Epithelial cell of esophagus (primary cell): Measurements from ENCODE around the gene C1QL4.
"Not testable (repeated sequence)": the region's sequence is repeated elsewhere in the genome, so short reads cannot be mapped to it uniquely, and the experiment has no call there.

ENCODE experiments used
- DNase-seq: peaks from one replicate; pipeline ENCODE4 v3.0.0; 2010; ENCODE audit warnings: low read depth
- H3K4me3 ChIP-seq: 2 replicates; pipeline ENCODE4 v1.5.1; 2011; ENCODE audit warnings: mild to moderate bottlenecking, low read length, control low read depth
- TF ChIP-seq, protein P1 (sequence below): IDR thresholded peaks from 2 replicates; pipeline ENCODE4 v1.5.1; 2011; ENCODE audit warnings: low read depth, mild to moderate bottlenecking, low read length, control low read depth, inconsistent platforms; ENCODE audit not compliant: insufficient read depth; ENCODE audit errors: missing control alignments

Gene C1QL4

DNA sequence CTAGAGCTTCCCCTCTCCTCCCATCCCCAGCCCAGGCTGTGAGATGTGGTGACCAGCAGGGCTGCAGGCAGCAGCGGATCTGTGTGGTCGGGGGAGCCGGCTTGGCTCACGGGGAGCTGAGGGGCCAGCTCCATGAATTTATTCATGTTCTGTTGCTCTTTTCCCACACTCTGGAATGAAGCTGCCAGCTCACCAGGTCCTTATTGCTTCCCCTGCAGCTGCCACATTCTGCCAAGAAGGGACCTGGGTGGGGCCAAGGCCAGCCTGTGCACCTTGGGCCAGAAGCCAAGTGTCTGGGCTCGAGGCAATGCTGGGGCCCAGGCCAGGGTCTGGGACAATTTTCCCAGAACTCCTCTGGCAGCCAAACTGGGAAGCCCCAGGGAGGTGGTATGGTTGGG, 2.5 kb upstream of the C1QL4 start:
- H3K4me3 ChIP-seq, result no peak overlapping the region
- DNase-seq, result no peak
- TF ChIP-seq, protein P1, sequence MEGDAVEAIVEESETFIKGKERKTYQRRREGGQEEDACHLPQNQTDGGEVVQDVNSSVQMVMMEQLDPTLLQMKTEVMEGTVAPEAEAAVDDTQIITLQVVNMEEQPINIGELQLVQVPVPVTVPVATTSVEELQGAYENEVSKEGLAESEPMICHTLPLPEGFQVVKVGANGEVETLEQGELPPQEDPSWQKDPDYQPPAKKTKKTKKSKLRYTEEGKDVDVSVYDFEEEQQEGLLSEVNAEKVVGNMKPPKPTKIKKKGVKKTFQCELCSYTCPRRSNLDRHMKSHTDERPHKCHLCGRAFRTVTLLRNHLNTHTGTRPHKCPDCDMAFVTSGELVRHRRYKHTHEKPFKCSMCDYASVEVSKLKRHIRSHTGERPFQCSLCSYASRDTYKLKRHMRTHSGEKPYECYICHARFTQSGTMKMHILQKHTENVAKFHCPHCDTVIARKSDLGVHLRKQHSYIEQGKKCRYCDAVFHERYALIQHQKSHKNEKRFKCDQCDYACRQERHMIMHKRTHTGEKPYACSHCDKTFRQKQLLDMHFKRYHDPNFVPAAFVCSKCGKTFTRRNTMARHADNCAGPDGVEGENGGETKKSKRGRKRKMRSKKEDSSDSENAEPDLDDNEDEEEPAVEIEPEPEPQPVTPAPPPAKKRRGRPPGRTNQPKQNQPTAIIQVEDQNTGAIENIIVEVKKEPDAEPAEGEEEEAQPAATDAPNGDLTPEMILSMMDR, result no peak

DNA sequence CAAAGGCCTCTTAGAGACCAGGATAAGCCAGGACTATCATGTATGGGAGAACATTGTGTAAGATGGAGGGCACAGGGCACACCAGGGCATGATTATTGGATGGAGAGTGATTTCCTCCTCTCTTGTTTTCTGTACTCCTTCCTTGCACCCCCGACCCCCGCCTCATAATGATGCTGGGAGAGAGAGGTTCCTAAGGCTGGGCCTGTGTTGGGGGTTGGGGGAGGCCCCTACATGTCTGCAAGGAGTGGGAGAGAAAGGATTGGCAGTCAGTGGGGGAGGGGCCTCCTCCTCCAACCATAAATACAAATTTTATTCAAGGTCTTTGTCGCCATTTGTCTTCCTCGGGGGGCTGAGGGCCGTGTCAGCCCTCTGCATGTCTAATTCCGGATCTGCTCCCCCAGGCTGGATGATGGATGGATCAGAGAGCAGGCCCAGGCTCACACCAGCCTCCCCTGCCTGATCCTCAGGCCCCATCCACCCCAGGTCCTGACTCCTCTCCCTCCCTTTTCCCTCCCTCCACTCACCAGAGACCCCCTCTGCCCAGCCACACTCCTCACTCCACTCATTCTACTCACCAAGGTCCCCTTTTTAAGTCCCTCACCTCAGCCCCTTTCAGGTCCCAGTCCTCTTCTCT, 2.0 kb upstream of the C1QL4 start:
- TF ChIP-seq, protein P1, result no peak
- no peak for DNase-seq
- H3K4me3 ChIP-seq, result no peak overlapping the region

DNA sequence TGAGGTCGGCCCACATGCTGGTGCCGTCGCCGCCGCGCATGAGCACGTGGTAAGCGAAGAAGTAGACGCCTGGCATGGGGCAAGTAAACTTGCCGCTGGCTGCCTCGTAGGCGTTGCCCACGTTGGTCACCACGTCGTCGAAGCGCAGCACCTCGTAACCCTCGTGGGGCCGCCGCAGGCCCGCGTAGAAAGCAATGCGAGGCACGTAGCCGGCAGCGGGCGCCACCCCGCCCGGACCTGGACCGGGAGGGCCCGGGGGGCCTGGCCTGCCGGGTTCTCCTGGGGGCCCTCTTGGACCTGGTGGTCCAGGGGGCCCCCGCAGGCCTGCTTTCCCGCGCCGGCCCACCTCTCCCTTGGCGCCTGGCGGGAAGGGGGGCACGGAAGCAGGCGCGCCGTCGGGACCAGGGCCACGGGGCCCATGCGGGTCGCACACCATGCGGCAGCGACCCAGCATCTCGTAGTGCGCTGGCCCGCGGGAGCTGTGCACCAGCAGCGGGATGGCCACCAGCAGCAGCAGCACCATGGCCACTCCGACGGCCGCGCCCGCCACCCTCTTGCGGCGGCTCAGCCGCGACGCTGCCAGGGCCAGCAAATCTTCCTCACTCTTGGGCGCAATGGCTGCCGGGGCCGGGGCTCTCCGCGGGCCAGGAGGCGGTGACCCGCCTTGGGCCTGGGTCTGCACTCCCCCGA, 888 bp downstream of the C1QL4 start:
- no peak overlapping the region for H3K4me3 ChIP-seq
- TF ChIP-seq, protein P1, result no peak
- DNase-seq, result no peak

DNA sequence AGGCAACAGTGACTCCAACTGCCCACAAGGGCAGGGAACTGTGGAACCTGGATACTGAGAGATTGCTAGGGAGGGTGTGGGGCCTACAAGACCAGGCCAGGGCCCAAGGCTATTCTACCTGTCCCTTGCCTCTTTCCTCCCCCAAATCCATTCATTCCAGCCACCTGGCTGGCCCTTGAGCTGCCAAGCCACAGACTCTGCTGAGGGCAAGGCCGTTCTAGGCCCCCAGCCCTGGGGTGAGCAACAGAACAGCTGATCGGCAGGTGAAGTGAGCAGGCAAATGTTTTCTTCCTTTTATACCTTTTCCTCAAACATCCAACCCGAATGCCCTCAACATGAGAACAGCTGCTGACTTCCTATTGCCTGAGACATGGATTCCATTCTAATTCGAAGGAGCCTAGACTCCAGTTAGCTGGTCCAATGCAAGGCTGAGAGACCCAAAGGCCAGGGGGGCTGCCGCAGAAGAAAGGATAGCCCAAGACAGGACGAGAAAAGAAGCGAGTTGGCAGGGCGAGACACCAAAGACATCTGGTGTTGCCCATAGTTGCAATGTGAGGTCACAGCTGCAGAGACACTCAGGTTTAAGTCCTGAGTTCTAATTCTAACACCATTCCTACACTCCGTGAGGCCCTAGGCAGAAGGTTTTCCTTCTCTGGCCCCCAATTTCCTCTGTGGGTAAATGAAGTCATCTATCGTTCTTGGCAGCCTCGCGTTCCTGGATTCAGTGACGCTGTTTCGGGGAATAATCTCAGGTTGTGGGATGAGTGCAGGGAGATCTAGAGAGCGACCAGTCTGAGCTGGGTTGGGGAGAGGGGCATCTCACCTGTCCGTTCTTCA, 1.7 kb downstream of the C1QL4 start:
- TF ChIP-seq, protein P1, result no peak
- no peak for DNase-seq
- no peak overlapping the region for H3K4me3 ChIP-seq

DNA sequence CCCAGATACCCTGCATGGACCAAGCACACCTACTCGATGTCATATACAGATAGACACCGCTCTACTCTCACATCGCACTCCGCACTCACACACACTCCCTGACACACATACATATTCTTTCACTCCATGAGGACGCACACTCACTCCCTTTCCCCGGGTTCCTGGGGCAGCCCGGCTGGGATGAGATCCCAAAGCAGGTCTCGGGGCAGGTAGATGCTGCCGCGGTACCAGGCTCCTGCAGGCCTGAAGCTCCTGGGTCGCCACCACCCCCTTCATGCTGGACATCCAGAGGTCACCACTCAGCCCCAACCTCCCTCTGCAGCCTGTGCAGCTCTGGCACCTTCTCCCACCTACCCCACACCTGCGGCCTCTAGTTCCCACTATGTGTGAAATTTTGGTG, 2.3 kb downstream of the C1QL4 start:
- DNase-seq, result no peak
- TF ChIP-seq, protein P1, result no peak
- no peak overlapping the region for H3K4me3 ChIP-seq

DNA sequence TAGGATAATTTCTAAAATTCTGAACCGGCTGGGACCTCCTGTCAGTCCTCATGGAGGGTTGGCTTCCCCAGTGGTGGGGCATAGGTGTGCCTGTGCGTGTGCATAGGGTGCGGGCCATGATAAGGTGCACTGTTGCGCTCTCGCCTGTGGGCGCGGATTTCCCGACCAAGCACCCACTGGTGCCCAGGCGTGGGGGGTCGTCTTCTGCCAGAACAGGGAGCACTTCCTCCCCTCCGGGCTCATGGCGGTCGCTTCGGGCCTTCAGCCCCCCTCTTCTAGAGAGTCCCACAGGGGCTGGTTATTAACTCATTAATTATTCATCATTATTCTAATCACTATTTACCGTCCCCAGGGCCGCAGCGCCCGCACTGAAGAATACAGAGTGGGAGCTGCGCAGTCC, 2.8 kb downstream of the C1QL4 start:
- H3K4me3 ChIP-seq, result no peak overlapping the region
- TF ChIP-seq, protein P1, result no peak
- DNase-seq, result no peak

DNA sequence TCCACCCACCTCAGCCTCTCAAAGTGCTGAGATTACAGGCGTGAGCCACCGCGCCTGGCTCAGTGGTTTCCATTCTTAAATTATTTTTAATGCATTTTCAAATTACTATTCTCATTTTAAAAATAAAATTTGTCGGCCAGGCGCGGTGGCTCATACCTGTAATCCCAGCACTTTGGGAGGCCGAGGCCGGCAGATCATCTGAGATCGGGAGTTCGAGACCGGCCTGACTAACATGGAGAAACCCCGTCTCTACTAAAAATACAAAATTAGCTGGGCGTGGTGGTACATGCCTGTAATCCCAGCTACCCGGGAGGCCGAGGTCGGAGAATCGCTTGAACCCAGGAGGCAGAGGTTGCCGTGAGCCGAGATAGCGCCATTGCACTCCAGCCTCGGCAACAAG, 3.2 kb downstream of the C1QL4 start:
- H3K4me3 ChIP-seq, DNase-seq: not testable (repeated sequence)
